HepG2 (cell line): ENCODE data around the gene ZNF84. TPM values are rescaled to one million over a fixed set of nuclear protein-coding genes. Genes with fewer than 3 reads are reported as not detected.
A peak's percentile ranks its signal among the peaks of the same experiment; 100 is the strongest.

Experiments
- CEBPG ChIP-seq: IDR thresholded peaks from 2 replicates; pipeline ENCODE4 v1.6.1; 2016
- GLMP ChIP-seq: sonication (generic); formaldehyde crosslinking; IDR thresholded peaks from 2 replicates; pipeline ENCODE4 v1.9.0; 2021; ENCODE audit warnings: missing genetic modification reagents, mild to moderate bottlenecking, borderline replicate concordance
- HNF1B ChIP-seq: sonication (generic); formaldehyde crosslinking; IDR thresholded peaks from 2 replicates; pipeline ENCODE4 v1.5.1; 2020; ENCODE audit warnings: mild to moderate bottlenecking, moderate library complexity, missing genetic modification reagents
- KDM2A ChIP-seq: sonication (generic); formaldehyde crosslinking; IDR thresholded peaks from 2 replicates; pipeline ENCODE4 v1.4.0; 2020; ENCODE audit warnings: low read depth, missing genetic modification reagents, borderline replicate concordance
- NFYB ChIP-seq: sonication (generic); formaldehyde crosslinking; IDR thresholded peaks from 2 replicates; pipeline ENCODE4 v1.4.0; 2020; ENCODE audit warnings: missing genetic modification reagents
- NR3C1 ChIP-seq: sonication (generic); formaldehyde crosslinking; IDR thresholded peaks from 2 replicates; pipeline ENCODE4 v1.4.0; 2020; ENCODE audit warnings: missing genetic modification reagents
- RARG ChIP-seq: sonication (generic); formaldehyde crosslinking; IDR thresholded peaks from 2 replicates; pipeline ENCODE4 v1.4.0; 2020; ENCODE audit warnings: low read depth, mild to moderate bottlenecking, missing genetic modification reagents
- RXRB ChIP-seq: IDR thresholded peaks from 2 replicates; pipeline ENCODE4 v1.6.1; 2016; ENCODE audit warnings: borderline replicate concordance, missing genetic modification reagents, missing compliant biosample characterization
- TFE3 ChIP-seq: IDR thresholded peaks from 2 replicates; pipeline ENCODE4 v1.6.1; 2016
- THYN1 ChIP-seq: sonication (generic); formaldehyde crosslinking; IDR thresholded peaks from 2 replicates; pipeline ENCODE4 v1.8.1; 2023; ENCODE audit warnings: low read depth, mild to moderate bottlenecking, moderate library complexity, missing genetic modification reagents, borderline replicate concordance
- USF2 ChIP-seq, 2 experiments: sonication (generic) in 1 of 2; formaldehyde crosslinking in 1 of 2; IDR thresholded peaks; 2 replicates each; pipeline versions ENCODE4 v1.5.1 to v1.6.1; 2011 to 2020; ENCODE audit warnings: borderline replicate concordance in 1 of 2, low read depth in 1 of 2, low read length in 1 of 2, mild to moderate bottlenecking in 1 of 2, missing genetic modification reagents in 1 of 2, moderate library complexity in 1 of 2
- ZBTB2 ChIP-seq: sonication (generic); formaldehyde crosslinking; IDR thresholded peaks from 2 replicates; pipeline ENCODE4 v1.8.0; 2022; ENCODE audit warnings: low read depth, missing genetic modification reagents
- ZBTB49 ChIP-seq: sonication (generic); formaldehyde crosslinking; IDR thresholded peaks from 2 replicates; pipeline ENCODE4 v1.4.0; 2020; ENCODE audit warnings: missing genetic modification reagents, borderline replicate concordance
- ZEB1 ChIP-seq: IDR thresholded peaks from 2 replicates; pipeline ENCODE4 v1.6.1; 2012; ENCODE audit warnings: mild to moderate bottlenecking, low read depth, inconsistent platforms; ENCODE audit not compliant: insufficient replicate concordance
- ZGPAT ChIP-seq: IDR thresholded peaks from 2 replicates; pipeline ENCODE4 v1.6.1; 2016; ENCODE audit warnings: mild to moderate bottlenecking
- polyA plus RNA-seq, 8 experiments: library from polyadenylated mRNA; depleted of rRNA in 3 of 8; stranded (reverse) in 7 of 8; unstranded in 1 of 8; fragments of >200 nt; fragmentation: Illumina TruSeq in 4 of 8; extraction: Trizol in 4 of 8; gene quantifications; 2 replicates each; pipeline versions ENCODE4 v1.2.1 to v1.2.3, GENCODE V29; 2011 to 2016; ENCODE audit warnings: low read depth in 4 of 8, missing spikeins in 1 of 8, mixed read lengths in 1 of 8; ENCODE audit not compliant: insufficient read depth in 1 of 8
- total RNA-seq, 5 experiments: library from RNA; depleted of rRNA; stranded (reverse); fragments of >200 nt; fragmentation: Illumina TruSeq; extraction: Trizol; gene quantifications; 2 replicates each; pipeline ENCODE4 v1.2.3, GENCODE V29; 2016; ENCODE audit warnings: low read depth in 1 of 5

Gene ZNF84
- total and polyA plus RNA-seq, 2 of the 13 experiments (the other 11 are each of a cell fraction or from before 2014, with no cell fraction given), result 15.5 to 21.8 TPM

GRCh38 chr12:133037207-133038005 is at the start of gene ZNF84 (continued):
- no peak for TF ChIP-seq ZBTB49 (CRISPR knock-in tag)
- TF ChIP-seq ZBTB2 (CRISPR knock-in tag), result peak; percentile 84
- peak; percentile 67; the same call in 1 of the 2 replicates for TF ChIP-seq RXRB (CRISPR knock-in tag)
- peak; percentile 40; the same call in 1 of the 2 replicates for TF ChIP-seq CEBPG
- no peak for TF ChIP-seq NR3C1
- TF ChIP-seq USF2 (IDR thresholded peaks at IDR 0.05; ENCODE audit: low read depth, low read length), result peak; percentile 91
- TF ChIP-seq USF2 (CRISPR knock-in tag; IDR thresholded peaks at IDR 0.05; ENCODE audit: borderline replicate concordance), result peak; percentile 78
- peak; percentile 96 for TF ChIP-seq TFE3 (CRISPR knock-in tag)
- 0 out of 2 replicates have a peak, but pooled peaks have one; percentile 35 for TF ChIP-seq HNF1B (CRISPR knock-in tag)
- no peak for TF ChIP-seq GLMP (CRISPR knock-in tag)
- no peak for TF ChIP-seq NFYB (CRISPR knock-in tag)
- no peak for TF ChIP-seq THYN1 (CRISPR knock-in tag)
- TF ChIP-seq RARG, result no peak; the same call in 1 of the 2 replicates
- peak; percentile 89 for TF ChIP-seq ZGPAT (CRISPR knock-in tag)
- no peak for TF ChIP-seq ZEB1
- TF ChIP-seq KDM2A (CRISPR knock-in tag), result peak; percentile 48
